ENCODE measurements around the gene POU2F1. TPM values are rescaled to one million over a fixed set of nuclear protein-coding genes. Genes with fewer than 3 reads are reported as not detected.

Gene POU2F1
- total and polyA plus RNA-seq, 8 donors, result 1.2 to 36.2 (median 7.7) TPM

DNA sequence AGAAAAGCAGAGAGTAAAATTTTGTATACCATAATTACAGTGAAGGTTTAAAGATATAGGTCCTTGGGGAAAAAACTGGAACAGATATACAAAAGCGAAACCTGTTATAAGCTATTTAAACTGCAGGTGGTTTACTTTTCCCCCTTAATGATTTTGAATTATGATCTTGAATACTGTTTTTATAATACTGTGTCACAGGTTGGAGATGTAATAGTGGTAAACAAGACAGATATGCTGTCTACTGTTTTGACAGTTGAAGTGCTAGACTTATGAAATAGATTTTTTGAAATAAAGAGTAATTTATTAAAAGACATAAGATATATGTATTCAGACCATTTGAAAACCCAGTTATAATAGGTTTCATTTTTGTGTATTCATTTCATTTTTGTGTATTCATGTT lies 168.3 kb downstream of the POU2F1 start:
- Histone ChIP-seq H3K27ac (no peak overlapping the region), H3K4me3 (no peak overlapping the region), H3K36me3 (peaks cover 5 to 56% (median 50%) of the 10 kb centered on the region in 4 donors), H3K9me3 (no peaks in the 10 kb centered on the region), H3K4me1 (no peaks in the 10 kb centered on the region), H3K27me3 (no peaks in the 10 kb centered on the region)
- no peak for DNase-seq
- TF ChIP-seq EP300 (IDR thresholded peaks at IDR 0.05) (no peak), POLR2A (IDR thresholded peaks at IDR 0.05) (no peak), CTCF (IDR thresholded peaks at IDR 0.05) (no peak), POLR2AphosphoS5 (IDR thresholded peaks at IDR 0.05) (no peak)
- intact Hi-C loops (cut with DNase I; ENCODE audit: low total_unique reads), result no loop called here
- WGBS, 5 donors, result 95 to 100% (median 97%) methylated on average over 1 of the region's 1 CpG

GRCh38 chr1:167392200-167392696 lies 171.6 kb downstream of the POU2F1 start:
- no peaks in the 10 kb centered on the region for H3K9me3 ChIP-seq
- H3K27me3 ChIP-seq, result no peaks in the 10 kb centered on the region
- no peak overlapping the region for H3K4me3 ChIP-seq
- 93 to 99% (median 96%) methylated on average over 7 of the region's 7 CpGs for whole genome bisulfite sequencing, 5 donors
- DNase-seq, result no peak
- H3K4me1 ChIP-seq, result no peaks in the 10 kb centered on the region
- intact Hi-C loops (cut with DNase I; ENCODE audit: low total_unique reads), result no loop called here
- no peak overlapping the region for H3K27ac ChIP-seq
- H3K36me3 ChIP-seq, result peaks cover 5 to 50% (median 41%) of the 10 kb centered on the region in 4 donors
- no peak for TF ChIP-seq CTCF (IDR thresholded peaks at IDR 0.05)
- TF ChIP-seq EP300 (IDR thresholded peaks at IDR 0.05), result no peak
- TF ChIP-seq POLR2AphosphoS5 (IDR thresholded peaks at IDR 0.05), result no peak

- Histone ChIP-seq H3K27me3 (no peaks in the 10 kb centered on the region), H3K27ac (no peak overlapping the region), H3K4me1 (no peaks in the 10 kb centered on the region), H3K36me3 (peaks cover 10 to 66% (median 61%) of the 10 kb centered on the region in 4 donors), H3K4me3 (no peak overlapping the region), H3K9me3 (no peaks in the 10 kb centered on the region)
- TF ChIP-seq POLR2AphosphoS5 (IDR thresholded peaks at IDR 0.05) (no peak), POLR2A (IDR thresholded peaks at IDR 0.05) (no peak)
- DNase-seq, result no peak
- 60 to 74% (median 67%) methylated on average over 2 of the region's 2 CpGs for WGBS, 5 donors
- intact Hi-C loops (cut with DNase I; ENCODE audit: low total_unique reads), result no loop called here
Observed at GRCh38 chr1:167400359-167400953, 179.8 kb downstream of the POU2F1 start.

DNA sequence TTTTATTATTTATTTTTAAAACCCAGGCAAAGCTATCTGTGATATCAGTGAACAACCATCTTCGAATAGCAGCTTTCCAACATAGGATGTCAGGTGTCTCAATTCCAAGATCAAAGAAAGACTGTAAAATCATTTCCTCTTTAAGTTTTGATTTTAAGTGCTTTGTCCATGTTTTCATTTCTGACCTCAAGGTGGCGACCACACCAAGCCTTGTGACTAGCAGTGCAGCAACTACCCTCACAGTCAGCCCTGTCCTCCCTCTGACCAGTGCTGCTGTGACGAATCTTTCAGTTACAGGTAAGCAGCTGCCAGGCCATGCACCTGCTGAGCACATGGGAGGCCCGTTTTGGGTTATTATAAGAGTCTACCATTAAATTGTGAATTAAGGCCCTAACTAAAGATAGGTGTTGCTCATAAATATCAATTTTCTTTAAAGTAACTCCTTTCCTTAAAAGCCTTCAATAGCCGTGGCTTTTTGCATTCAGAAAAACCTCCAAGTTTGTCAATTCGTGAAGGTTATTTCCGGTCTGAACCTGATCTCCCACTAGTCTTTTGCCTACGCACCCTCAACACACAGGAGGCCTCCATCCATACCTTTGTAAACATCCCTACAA lies 180.7 kb downstream of the POU2F1 start:
- intact Hi-C loops (cut with DNase I; ENCODE audit: low total_unique reads), result no loop called here
- 47 to 57% (median 50%) methylated on average over 8 of the region's 8 CpGs for WGBS, 5 donors
- Histone ChIP-seq H3K36me3 (peaks cover 10 to 67% (median 61%) of the 10 kb centered on the region in 4 donors), H3K4me3 (no peak overlapping the region), H3K9me3 (no peaks in the 10 kb centered on the region), H3K27ac (no peak overlapping the region), H3K4me1 (no peaks in the 10 kb centered on the region), H3K27me3 (no peaks in the 10 kb centered on the region)
- peak; percentile 50 to 91 for DNase-seq
- TF ChIP-seq CTCF (IDR thresholded peaks at IDR 0.05), result peak in 3 of 7 experiments; percentile 18 to 49 (median 41)
- TF ChIP-seq POLR2A (IDR thresholded peaks at IDR 0.05), result no peak

All from stomach (tissue), 9 donors.